GM19372 (cell line): ENCODE results near the gene CSKMT.
A peak's percentile ranks its signal among the peaks of the same experiment; 100 is the strongest.
"Not testable (repeated sequence)": the region's sequence is repeated elsewhere in the genome, so short reads cannot be mapped to it uniquely, and the experiment has no call there.

Experiments
- ATAC-seq: cut with Tn5 transposase; IDR thresholded peaks from one replicate; pipeline ENCODE4 v1.9.1; 2021; ENCODE audit warnings: mild to moderate bottlenecking, low read depth, moderate library complexity; ENCODE audit not compliant: unreplicated experiment

CSKMT gene, protein sequence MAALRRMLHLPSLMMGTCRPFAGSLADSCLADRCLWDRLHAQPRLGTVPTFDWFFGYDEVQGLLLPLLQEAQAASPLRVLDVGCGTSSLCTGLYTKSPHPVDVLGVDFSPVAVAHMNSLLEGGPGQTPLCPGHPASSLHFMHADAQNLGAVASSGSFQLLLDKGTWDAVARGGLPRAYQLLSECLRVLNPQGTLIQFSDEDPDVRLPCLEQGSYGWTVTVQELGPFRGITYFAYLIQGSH

DNA sequence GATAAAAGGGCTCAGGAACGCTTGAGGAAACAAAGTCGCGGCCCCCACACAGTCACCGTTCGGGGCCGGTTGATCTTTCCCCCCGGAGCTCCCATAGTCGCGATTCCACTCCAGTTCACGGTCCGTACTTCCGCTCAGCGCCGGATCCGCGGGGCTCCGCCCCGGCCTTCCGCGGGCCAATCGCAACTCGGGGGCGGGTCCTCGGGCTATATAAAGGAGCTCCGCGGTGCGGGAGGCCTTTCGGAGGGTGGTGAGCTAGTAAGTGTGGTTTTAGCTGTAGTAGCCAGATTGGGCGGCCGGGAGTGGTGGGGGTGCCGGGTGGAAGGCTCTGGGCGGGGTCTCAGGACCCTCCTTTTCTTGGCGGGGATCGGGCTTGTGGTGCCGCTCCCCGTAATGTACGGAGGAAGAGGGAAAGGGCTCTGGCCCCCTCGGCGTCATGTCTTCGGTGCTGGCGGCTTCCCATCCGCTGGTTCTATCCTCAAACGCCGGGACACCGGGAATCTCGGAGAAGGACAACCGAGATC lies at the start of gene CSKMT, which contains the start of gene C11orf98:
CSKMT (plus strand) TSS at position 238 of the 524 bp plus-strand sequence. CDS start 568 bp downstream, outside the sequence.
C11orf98 (minus strand) TSS at position 136 of the 524 bp plus-strand sequence; CDS start at position 95, 41 bp downstream.
- ATAC-seq = peak; percentile 82

DNA sequence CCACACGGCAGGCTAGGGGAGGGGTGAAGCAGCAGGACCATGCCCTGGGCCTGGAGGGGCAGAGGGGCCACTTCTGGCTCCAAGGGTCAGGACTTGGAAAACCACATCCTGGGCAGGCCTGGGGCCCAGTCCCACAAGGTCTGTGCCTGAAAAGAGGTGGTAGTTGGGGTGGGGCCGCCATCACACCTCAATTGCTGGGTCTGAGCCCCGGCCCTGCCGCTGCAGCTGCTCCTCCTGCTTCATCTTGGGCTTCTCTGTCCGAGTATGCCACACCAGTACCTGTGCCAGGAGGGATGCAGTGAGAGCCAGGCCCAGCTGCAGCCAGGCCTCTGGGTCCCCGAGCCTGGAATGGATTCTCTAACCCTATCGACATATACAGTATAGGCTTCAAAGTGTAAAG lies 49.6 kb upstream of the CSKMT start:
- no peak for ATAC-seq

DNA sequence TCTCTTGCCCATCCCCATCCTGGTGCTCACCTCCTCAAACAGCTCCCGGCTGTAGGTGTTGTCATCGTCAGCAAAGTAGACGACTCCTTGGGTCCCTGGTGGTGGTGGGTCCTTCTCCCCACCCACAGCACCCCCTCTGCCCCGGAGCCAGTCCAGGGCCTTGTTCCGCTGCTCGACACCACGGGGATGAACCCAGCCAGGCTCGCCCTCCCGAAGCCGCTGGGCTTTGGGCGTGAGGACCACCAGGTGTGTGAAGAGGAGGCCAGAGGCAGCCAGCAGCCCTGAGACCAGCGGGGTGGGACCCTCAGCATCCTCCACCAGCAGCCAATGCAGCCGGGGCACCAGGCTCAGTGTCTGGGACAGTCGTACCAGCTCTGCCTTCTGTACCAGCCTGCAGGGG lies 48.2 kb upstream of the CSKMT start:
- not testable (repeated sequence) for ATAC-seq

DNA sequence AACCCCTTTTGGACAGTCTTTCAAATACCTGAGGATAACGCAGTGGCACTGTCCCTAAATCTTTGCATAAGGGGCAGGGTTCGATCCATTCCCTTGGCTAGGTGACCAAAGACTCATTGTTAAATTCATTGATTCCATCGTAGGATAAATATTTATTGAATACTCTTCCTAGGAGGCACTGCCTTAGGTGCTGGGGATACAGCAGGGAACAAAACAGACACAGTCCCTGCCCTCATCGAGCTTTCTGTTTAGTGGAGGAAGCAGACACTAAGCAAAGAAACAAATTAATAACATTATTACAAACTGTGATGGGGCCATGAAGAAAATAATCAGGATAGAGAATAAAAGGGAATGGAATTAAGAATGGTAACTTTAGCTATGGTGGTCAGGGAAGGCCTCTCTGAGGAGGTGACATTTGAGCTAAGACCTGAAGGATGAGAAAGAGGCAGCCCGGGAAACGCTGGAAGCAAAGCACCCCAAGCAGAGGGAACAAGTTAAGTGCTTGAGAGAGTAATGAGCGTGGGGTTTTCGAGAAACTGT lies 44.0 kb upstream of the CSKMT start:
- ATAC-seq = no peak

DNA sequence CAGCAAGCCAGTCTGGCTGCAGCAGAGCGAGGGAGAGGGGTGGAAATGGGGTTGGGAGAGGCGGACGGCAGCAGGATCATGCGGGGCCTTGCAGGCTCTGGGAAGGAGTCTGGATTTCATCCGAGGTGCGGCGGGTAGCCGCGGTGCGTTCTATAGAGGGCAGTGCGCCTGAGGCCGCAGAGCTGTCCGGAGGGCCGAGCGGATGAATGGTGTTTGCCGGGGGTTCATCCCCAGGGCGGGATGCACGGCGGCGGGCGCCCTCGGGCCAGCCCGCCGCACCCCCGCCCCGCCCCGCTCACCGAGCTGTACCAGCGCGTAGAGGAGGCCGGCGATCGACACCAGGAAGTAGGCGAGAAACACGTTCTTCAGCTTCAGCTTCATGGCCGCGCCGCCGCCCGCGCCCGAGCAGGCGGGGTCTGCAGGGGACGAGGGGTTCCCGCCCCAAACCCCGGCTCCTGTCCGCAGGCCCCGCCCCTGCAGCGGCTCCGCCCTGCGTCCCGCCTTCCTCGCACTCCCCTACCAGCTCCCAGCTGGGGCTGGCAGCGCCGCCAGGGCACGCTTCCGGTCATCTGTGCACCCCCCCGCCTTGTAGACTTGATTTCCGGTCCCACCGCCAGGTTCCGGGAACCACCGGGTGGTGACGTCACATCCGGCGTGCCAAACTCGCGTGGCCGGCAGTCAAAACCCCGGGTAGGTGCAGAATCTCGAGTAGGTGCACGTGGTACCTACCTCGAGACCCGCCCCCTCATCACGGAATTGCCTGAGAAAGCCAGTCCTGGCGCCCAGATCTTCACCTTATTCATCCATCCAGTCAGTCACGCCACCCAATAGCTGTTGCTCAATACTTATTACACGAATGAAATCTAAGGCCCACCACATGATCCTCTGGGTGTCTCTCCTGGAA lies 43.3 kb upstream of the CSKMT start, which contains the start of gene B3GAT3:
B3GAT3 (minus strand) TSS at position 420 of the 904 bp plus-strand sequence; CDS start at position 381, 39 bp downstream.
- ATAC-seq = peak; percentile 96

DNA sequence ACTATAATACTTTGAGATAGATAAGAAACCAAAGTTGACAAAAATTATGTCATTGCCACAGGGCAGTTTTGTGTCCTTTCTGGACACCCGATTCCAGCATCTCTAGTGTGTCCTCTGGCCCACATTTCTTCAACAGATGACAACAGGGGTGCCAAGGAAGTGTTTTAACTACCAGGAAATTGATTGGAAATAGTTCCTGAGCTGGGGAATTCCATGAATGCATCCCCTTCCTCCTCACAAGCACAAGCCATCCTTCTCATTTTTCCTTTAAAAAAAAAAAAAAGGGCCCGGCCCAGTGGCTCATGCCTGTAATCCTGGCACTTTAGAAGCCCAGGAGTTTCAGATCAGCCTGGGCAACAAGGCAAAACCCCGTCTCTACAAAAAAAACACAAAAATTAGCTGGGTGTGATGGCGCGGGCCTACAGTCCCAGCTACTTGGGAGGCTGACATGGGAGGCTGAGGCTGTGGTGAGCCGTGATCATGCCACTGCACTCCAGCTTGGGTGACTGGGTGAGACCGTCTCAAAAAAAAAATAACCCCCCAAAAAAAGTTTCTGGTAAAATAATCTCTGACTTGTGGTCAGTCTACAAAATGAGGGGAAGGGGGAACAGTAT lies 42.5 kb upstream of the CSKMT start:
- no peak for ATAC-seq

DNA sequence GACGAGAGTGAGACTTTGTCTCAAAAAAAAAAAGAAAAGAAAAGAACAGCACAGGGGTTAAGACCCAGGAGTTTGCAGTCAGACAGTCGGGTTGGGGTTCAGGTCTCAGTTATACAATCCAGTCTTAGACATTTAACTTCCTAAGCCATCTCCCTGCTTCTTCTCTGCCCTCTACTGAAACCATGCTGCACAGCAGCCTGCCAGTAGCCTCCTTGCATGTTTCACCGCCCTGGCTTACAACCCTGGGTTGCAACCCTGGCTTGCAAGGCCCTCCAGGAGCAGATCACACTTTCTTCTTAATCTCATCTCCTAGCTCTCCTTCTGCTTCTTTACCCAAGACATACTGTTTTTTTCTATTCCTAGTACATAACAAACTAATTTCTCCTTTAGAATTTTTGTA lies 37.4 kb upstream of the CSKMT start:
- no peak for ATAC-seq

DNA sequence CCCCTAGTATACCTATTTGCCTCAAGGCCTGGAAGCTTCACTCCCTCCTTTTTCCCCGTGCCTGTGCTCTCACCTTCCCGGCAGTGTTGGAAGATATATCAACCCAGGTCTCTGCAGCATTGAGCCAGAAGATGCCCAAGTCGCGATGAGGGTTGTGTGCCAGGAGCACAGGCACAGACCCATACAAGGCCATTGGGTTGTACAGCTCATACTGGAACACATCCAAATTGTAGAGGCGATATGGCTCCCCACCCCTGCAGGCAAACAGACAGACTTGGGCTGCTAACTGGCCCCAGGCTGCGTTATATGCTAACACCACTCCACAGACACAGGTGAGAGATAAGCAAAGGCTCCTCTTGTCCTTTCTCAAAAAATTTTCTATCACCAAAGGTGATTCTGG lies 32.6 kb upstream of the CSKMT start:
- no peak for ATAC-seq

DNA sequence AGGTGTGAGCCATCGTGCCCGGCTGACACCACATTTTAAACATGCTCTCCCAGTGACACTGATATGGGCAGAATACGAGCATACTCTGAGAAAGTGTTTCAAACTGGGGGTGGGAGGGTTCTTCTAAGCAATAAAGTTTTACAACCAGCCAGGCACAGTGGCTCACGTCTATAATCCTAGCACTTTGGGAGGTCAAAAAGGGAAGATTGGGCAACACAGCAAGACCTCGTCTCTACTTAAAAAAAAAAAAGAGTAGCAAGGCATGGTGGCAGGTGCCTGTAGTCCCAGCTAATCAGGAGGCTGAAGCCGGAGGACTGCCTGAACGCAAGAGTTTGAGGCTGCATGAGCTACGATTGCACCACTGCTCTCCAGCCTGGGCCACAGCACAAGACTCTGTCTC lies 20.9 kb upstream of the CSKMT start:
- ATAC-seq = no peak

DNA sequence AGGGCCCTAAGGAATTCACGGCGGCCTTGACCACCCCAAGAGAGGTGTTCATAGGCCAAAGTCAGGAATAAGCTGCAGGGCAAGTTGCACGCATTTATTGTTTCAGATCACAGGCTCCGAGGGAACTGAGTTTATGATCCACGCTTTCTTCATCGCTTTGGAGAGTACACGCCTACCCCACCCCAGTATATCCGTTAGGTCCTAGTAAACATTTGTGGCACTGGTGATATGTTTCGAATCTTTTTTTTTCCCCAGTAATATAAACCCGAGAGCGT lies 19.5 kb upstream of the CSKMT start:
- ATAC-seq = no peak

DNA sequence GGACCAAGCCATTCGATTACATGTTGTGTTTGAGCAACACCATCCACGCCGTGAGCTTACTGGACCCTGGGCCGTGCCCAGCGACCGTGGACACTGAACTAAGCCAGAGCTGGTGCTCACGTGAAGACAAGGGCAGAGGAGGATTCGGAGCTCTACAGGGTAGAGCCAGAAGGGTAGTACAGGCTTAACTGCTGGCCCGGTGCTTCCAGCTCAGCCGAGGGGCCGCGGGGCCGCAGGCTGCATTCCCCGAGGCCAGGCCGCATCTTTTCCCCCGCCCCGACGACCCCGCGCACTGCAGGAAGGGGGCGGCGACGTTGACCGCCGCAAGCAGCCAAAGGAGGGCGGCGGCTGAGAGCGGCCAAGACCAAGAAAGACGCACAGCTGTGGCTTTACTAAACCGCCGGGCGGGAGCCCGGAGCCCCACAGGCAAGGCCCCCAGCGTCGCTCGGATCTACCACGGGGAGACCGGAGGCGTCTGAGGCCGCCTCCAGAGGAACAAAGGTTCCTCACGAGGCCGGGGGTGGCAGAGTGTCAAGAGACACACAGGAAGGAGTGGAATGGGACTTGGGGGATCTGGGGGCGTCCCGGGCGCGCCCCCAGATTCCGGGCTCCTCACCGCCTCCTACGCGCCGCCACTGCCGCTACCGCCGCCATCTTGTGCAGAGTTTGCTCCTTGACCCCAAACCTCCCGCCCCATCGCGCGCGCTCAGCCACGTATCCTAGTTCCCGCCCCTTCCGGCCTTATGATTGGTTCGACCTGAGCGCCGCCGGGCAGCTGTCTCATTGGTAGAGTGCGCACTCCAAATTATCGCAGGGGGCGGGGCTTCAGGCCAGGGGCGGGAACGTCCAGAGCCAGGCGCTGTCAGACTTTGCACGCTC lies 18.9 kb upstream of the CSKMT start, which contains the start of gene GANAB:
GANAB (minus strand) TSS at position 668 of the 879 bp plus-strand sequence; CDS start at position 654, 14 bp downstream.
- ATAC-seq = peak; percentile 98

DNA sequence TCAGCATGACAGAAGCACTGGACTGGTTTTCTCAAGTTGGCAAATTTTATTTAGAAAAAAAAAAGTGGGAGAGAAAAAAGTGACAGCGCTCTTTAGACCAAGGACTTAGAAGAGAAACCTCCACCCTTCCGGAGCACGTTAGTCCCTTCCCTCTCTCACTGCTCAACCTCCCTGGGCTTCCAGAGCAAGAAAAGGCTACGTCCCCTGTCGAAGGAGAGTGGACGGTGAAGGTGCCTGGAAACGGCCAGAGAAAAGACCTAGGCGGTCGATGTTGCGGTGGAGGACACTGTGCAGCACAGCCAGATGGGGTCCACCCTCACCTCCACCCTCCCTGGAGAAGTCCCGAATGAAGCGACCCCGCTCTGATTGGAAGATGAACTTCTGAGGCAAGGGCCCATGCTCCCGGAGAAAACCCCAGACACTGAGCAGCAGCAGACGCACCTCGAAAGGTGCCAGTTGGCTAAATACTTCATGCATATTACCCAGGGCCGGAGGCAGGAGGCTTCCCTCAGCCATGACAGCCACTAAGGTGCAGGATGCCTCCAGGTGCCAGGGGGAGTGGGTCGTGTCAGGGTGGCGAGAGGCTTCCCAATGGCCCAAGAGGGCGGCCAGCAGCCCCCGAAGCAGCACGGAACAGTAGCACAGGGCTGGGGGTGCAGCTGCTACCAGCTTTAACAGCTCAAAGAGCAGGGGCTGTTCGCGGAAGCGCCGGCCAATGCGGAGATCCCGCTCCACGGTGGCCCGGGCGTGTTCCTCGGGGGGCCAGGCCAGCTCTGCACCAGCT lies 18.1 kb upstream of the CSKMT start:
- ATAC-seq = no peak

DNA sequence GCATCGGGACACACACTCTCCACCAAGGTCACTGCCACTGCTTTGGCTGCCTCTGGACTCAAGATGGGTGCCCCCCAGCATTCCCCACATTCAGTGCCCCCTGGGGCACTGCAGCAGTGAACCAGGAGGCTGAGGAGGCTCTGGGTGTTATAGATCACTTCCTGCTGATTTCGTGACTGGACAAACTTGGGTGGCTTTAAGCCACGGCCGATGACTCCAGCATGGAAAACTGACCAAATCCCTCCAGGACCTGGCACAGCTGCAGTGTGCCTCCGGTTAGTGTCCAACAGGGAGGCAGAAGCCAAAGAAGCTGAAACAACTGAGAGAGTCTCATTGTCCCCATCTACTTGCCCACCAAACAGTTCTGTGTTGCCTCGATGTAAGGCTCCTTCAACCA lies 17.5 kb upstream of the CSKMT start:
- no peak for ATAC-seq

DNA sequence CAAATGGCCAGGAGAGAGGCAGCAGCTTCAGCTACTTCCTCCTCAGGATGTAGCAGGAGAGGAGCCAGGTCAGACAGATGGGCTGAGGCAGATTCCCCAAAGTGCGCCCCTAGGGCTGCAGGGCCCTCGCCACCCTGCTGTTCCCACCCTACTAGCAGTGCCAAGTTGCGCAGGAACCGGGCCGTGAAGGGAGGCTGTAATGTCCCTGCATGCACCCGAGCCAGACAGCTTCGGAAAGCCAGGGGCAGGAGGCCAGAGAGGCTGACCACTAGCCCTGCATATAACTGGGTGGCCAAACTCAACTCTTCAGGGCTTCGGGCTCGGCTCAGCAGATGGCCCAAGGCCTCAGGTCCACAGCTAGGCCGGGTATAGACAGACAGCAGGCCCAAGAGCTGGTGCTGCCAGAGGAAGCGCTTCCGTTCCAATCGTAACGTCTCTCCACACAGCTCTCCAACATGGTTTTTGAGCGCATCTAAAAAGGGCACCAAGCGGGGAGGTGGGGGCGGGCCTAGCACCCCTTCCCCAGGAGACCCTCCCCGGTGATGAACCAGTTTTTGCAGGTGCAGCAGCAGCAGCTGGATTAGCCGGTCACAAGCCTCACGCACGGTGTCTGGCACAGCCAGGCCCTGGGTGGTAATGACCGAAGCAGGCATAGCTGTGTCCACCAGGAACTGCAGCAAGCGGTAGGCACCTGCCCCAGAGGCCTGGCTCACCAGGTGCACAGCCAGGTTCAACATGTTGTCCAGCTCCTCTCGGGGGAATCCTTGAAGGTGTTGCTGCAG lies 16.7 kb upstream of the CSKMT start:
- ATAC-seq = no peak

DNA sequence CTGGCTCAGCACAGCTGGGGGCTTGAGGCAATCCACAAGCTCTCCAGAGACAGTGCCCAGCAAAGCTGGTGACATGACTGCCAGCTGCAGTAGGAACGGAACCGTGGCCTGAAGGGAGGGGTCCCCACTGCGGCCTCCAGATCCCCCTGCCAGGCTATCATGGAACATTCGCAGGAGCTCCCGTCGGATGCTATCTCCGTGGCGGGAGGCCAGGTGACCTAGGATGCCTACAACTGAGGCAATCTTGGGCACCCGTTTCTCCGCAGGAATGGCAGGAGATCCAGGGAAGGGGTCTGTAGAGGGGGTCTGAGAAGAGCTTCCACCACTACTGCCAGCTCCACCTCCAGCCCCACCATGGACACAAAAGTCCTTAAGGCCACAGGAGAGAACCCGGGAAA lies 16.1 kb upstream of the CSKMT start:
- ATAC-seq = no peak

DNA sequence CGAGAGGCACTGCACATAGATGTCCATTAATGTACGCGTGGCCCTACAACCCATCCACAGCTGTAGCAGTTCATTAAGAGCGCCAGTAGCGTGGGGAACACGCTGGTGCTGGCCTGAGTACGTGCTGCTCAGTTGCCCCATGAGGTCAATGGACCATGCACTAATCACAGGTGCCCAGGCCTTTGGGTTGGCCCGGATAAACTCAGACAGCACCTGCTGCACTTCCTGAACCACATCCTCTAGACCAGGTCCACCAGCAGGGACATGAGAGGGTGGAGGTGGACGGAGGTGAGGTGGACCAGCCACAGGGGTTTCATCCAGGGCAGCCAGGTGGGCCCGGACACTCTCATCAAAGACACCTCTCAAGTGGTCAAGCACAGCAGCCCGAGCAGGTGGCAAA lies 15.6 kb upstream of the CSKMT start:
- ATAC-seq = no peak

DNA sequence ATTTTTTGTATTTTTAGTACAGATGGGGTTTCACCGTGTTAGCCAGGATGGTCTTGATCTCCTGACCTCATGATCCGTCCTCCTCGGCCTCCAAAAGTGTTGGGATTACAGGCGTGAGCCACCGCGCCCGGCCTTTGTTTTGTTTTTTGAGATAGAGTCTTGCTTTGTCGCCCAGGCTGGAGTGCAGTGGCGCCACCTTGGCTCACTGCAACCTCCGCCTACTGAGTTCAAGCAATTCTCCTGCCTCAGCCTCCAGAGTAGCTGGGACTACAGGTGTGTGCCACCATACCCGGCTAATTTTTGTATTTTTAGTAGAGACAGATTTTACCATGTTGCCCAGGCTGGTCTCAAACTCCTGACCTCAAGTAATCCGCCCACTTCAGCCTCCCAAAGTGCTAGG lies 14.8 kb upstream of the CSKMT start:
- ATAC-seq = not testable (repeated sequence)
